Activated T-cell treated with anti-CD3 and anti-CD28 coated beads, Interleukin-2, amount 50 U/mL, for 4 hours (primary cell): ENCODE data around the gene ZDHHC18. TPM values are rescaled to one million over a fixed set of nuclear protein-coding genes. Genes with fewer than 3 reads are reported as not detected.
"Not testable (repeated sequence)": the region's sequence is repeated elsewhere in the genome, so short reads cannot be mapped to it uniquely, and the experiment has no call there.

Experiments used
- ATAC-seq, 2 donors: fragments of 200-7000 bp; cut with Tn5 transposase; one replicate each; pipeline ENCODE4 v1.10.0; 2021
- DNase-seq: peaks from one replicate; pipeline ENCODE4 v3.0.0-alpha.2; 2020
- H3K27me3 Mint-ChIP-seq: one replicate; pipeline ENCODE4 v1.8.0; 2021; ENCODE audit warnings: low read depth, mixed read lengths
- H3K36me3 Mint-ChIP-seq: one replicate; pipeline ENCODE4 v1.8.0; 2022; ENCODE audit warnings: mixed read lengths; ENCODE audit not compliant: insufficient read depth
- H3K4me1 Mint-ChIP-seq: one replicate; pipeline ENCODE4 v1.8.0; 2021; ENCODE audit warnings: low read depth, mixed read lengths
- H3K4me3 Mint-ChIP-seq: one replicate; pipeline ENCODE4 v1.8.0; 2021; ENCODE audit warnings: mild to moderate bottlenecking, moderate library complexity, mixed read lengths
- H3K9me3 Mint-ChIP-seq: one replicate; pipeline ENCODE4 v1.8.0; 2021; ENCODE audit warnings: mixed read lengths
- total RNA-seq, 3 donors: library from RNA; stranded (reverse); gene quantifications; one replicate each; pipeline ENCODE4 v1.2.1, GENCODE V29; 2021

The ZDHHC18 gene
- total RNA-seq, 3 donors from 2014 or later, result 66.1 to 76.8 (median 71.8) TPM

GRCh38 chr1:26854906-26855305 is 28.4 kb downstream of the ZDHHC18 start:
- Mint-ChIP-seq H3K4me1 (no peaks in the 10 kb centered on the region), H3K27me3 (no peaks in the 10 kb centered on the region), H3K4me3 (no peak overlapping the region), H3K36me3 (peaks cover 27% of the 10 kb centered on the region), H3K9me3 (no peaks in the 10 kb centered on the region)
- no peak for DNase-seq
- ATAC-seq, result no peak

GRCh38 chr1:26855636-26856035 is 29.1 kb downstream of the ZDHHC18 start:
- no peaks in the 10 kb centered on the region for H3K4me1 Mint-ChIP-seq
- H3K4me3 Mint-ChIP-seq, result no peak overlapping the region
- peaks cover 22% of the 10 kb centered on the region for H3K36me3 Mint-ChIP-seq
- no peaks in the 10 kb centered on the region for H3K9me3 Mint-ChIP-seq
- no peak for DNase-seq
- ATAC-seq, result no peak
- H3K27me3 Mint-ChIP-seq, result no peaks in the 10 kb centered on the region

- no peaks in the 10 kb centered on the region for H3K9me3 Mint-ChIP-seq
- DNase-seq, result no peak
- no peaks in the 10 kb centered on the region for H3K4me1 Mint-ChIP-seq
- H3K36me3 Mint-ChIP-seq, result peaks cover 22% of the 10 kb centered on the region
- no peak for ATAC-seq
- no peaks in the 10 kb centered on the region for H3K27me3 Mint-ChIP-seq
- H3K4me3 Mint-ChIP-seq, result no peak overlapping the region
Observed at GRCh38 chr1:26856181-26856580, 29.7 kb downstream of the ZDHHC18 start.

- Mint-ChIP-seq H3K4me1 (no peaks in the 10 kb centered on the region), H3K9me3 (no peaks in the 10 kb centered on the region), H3K4me3 (no peak overlapping the region), H3K27me3 (no peaks in the 10 kb centered on the region), H3K36me3 (peaks cover 15% of the 10 kb centered on the region)
- DNase-seq (no peak), ATAC-seq (no peak)
Observed at GRCh38 chr1:26856604-26857469, 30.3 kb downstream of the ZDHHC18 start.

GRCh38 chr1:26857473-26858060 is 31.1 kb downstream of the ZDHHC18 start:
- H3K9me3 Mint-ChIP-seq, result no peaks in the 10 kb centered on the region
- no peak for DNase-seq
- no peak overlapping the region for H3K4me3 Mint-ChIP-seq
- H3K4me1 Mint-ChIP-seq, result peaks cover 7% of the 10 kb centered on the region
- peaks cover 11% of the 10 kb centered on the region for H3K36me3 Mint-ChIP-seq
- ATAC-seq, result no peak
- no peaks in the 10 kb centered on the region for H3K27me3 Mint-ChIP-seq

GRCh38 chr1:26858160-26858559 is 31.7 kb downstream of the ZDHHC18 start:
- no peak for ATAC-seq
- H3K27me3 Mint-ChIP-seq, result no peaks in the 10 kb centered on the region
- no peak for DNase-seq
- no peaks in the 10 kb centered on the region for H3K9me3 Mint-ChIP-seq
- peaks cover 13% of the 10 kb centered on the region for H3K4me1 Mint-ChIP-seq
- no peak overlapping the region for H3K4me3 Mint-ChIP-seq
- peaks cover 5% of the 10 kb centered on the region for H3K36me3 Mint-ChIP-seq

- DNase-seq (no peak), ATAC-seq (no peak)
- no peaks in the 10 kb centered on the region for H3K9me3 Mint-ChIP-seq
- peaks cover 19% of the 10 kb centered on the region for H3K4me1 Mint-ChIP-seq
- no peaks in the 10 kb centered on the region for H3K27me3 Mint-ChIP-seq
- peaks cover 4% of the 10 kb centered on the region for H3K36me3 Mint-ChIP-seq
- no peak overlapping the region for H3K4me3 Mint-ChIP-seq
Observed at GRCh38 chr1:26858891-26859640, 32.6 kb downstream of the ZDHHC18 start.

GRCh38 chr1:26861286-26861701 is 34.8 kb downstream of the ZDHHC18 start:
- no peak overlapping the region for H3K4me3 Mint-ChIP-seq
- peaks cover 4% of the 10 kb centered on the region for H3K36me3 Mint-ChIP-seq
- no peak for ATAC-seq
- H3K27me3 Mint-ChIP-seq, result no peaks in the 10 kb centered on the region
- H3K4me1 Mint-ChIP-seq, result peaks cover 25% of the 10 kb centered on the region
- no peak for DNase-seq
- no peaks in the 10 kb centered on the region for H3K9me3 Mint-ChIP-seq

GRCh38 chr1:26861889-26862378 is 35.4 kb downstream of the ZDHHC18 start:
- Mint-ChIP-seq H3K9me3 (no peaks in the 10 kb centered on the region), H3K27me3 (no peaks in the 10 kb centered on the region), H3K36me3 (peaks cover 3% of the 10 kb centered on the region), H3K4me1 (peaks cover 25% of the 10 kb centered on the region), H3K4me3 (no peak overlapping the region)
- DNase-seq (no peak), ATAC-seq (no peak)

- ATAC-seq (no peak), DNase-seq (peak; percentile 48)
- Mint-ChIP-seq H3K9me3 (no peaks in the 10 kb centered on the region), H3K4me1 (peaks cover 25% of the 10 kb centered on the region), H3K36me3 (no peaks in the 10 kb centered on the region), H3K4me3 (peak within 1 kb of the TSS; percentile 87), H3K27me3 (no peaks in the 10 kb centered on the region)
Observed at GRCh38 chr1:26862781-26863684, 36.5 kb downstream of the ZDHHC18 start, which contains the start of gene SFN. TSS of gene SFN (plus strand) at chr1:26863149. CDS start at chr1:26863213, 64 bp downstream.

GRCh38 chr1:26863685-26864077 is 37.2 kb downstream of the ZDHHC18 start:
- H3K4me1 Mint-ChIP-seq, result peaks cover 25% of the 10 kb centered on the region
- no peaks in the 10 kb centered on the region for H3K36me3 Mint-ChIP-seq
- no peak for DNase-seq
- ATAC-seq, result no peak
- no peaks in the 10 kb centered on the region for H3K27me3 Mint-ChIP-seq
- H3K9me3 Mint-ChIP-seq, result no peaks in the 10 kb centered on the region
- H3K4me3 Mint-ChIP-seq, result peak overlapping the region; percentile 87

GRCh38 chr1:26864610-26865480 is 38.4 kb downstream of the ZDHHC18 start:
- peak; percentile 95 to 98 for ATAC-seq
- H3K4me3 Mint-ChIP-seq, result peak overlapping the region; percentile 87

GRCh38 chr1:26873097-26873496 is 46.6 kb downstream of the ZDHHC18 start:
- not testable (repeated sequence) for ATAC-seq, H3K36me3 Mint-ChIP-seq, H3K27me3 Mint-ChIP-seq, H3K4me3 Mint-ChIP-seq, H3K4me1 Mint-ChIP-seq, DNase-seq, H3K9me3 Mint-ChIP-seq

More at GRCh38 chr1:26864610-26865480, 38.4 kb downstream of the ZDHHC18 start:
- Mint-ChIP-seq H3K4me1 (peaks cover 25% of the 10 kb centered on the region), H3K36me3 (no peaks in the 10 kb centered on the region), H3K9me3 (no peaks in the 10 kb centered on the region), H3K27me3 (no peaks in the 10 kb centered on the region)
- DNase-seq, result peak; percentile 90
